Trophoblast cell (in vitro differentiated cells and primary cell): ENCODE measurements around the gene BORCS8.

Source experiments
- DNase-seq, 2 donors: peaks; one replicate each; pipeline ENCODE4 v3.0.0-alpha.2; 2016
- H2AFZ ChIP-seq: 2 replicates; pipeline ENCODE4 v1.6.1; 2013; ENCODE audit warnings: low read length, moderate library complexity, mild to moderate bottlenecking; ENCODE audit not compliant: insufficient read depth, poor library complexity
- H2AK5ac ChIP-seq: 2 replicates; pipeline ENCODE4 v1.6.1; 2013; ENCODE audit warnings: mild to moderate bottlenecking, low read length
- H2BK120ac ChIP-seq: 2 replicates; pipeline ENCODE4 v1.6.1; 2013; ENCODE audit warnings: low read length, mild to moderate bottlenecking, moderate library complexity; ENCODE audit not compliant: insufficient read depth, poor library complexity
- H2BK12ac ChIP-seq: 2 replicates; pipeline ENCODE4 v1.6.1; 2013; ENCODE audit warnings: mild to moderate bottlenecking, low read length, moderate library complexity
- H2BK5ac ChIP-seq: 2 replicates; pipeline ENCODE4 v1.6.1; 2013; ENCODE audit warnings: low read length, low read depth, moderate library complexity, mild to moderate bottlenecking; ENCODE audit not compliant: poor library complexity
- H3K14ac ChIP-seq: 2 replicates; pipeline ENCODE4 v1.6.1; 2013; ENCODE audit warnings: mild to moderate bottlenecking, low read length
- H3K18ac ChIP-seq: 2 replicates; pipeline ENCODE4 v1.6.1; 2013; ENCODE audit warnings: mild to moderate bottlenecking, low read length
- H3K23ac ChIP-seq: 2 replicates; pipeline ENCODE4 v1.6.1; 2013; ENCODE audit warnings: low read length
- H3K27ac ChIP-seq: 2 replicates; pipeline ENCODE4 v1.5.1; 2013; ENCODE audit warnings: low read depth, mild to moderate bottlenecking, inconsistent platforms, low read length, moderate library complexity
- H3K27me3 ChIP-seq: 2 replicates; pipeline ENCODE4 v1.6.1; 2013; ENCODE audit warnings: inconsistent platforms, mild to moderate bottlenecking, low read length, moderate library complexity; ENCODE audit not compliant: insufficient read depth
- H3K36me3 ChIP-seq, 2 experiments: 1 replicate in 1 of 2; 2 replicates in 1 of 2; pipeline ENCODE4 v1.6.1; 2013; ENCODE audit warnings: low read length in 2 of 2, mild to moderate bottlenecking in 2 of 2, moderate library complexity in 1 of 2; ENCODE audit not compliant: insufficient read depth in 2 of 2, control insufficient read depth in 1 of 2
- H3K4ac ChIP-seq: 2 replicates; pipeline ENCODE4 v1.6.1; 2013; ENCODE audit warnings: low read depth, mild to moderate bottlenecking, low read length, moderate library complexity
- H3K4me1 ChIP-seq, 2 experiments: 1 replicate in 1 of 2; 2 replicates in 1 of 2; pipeline ENCODE4 v1.6.1; 2013; ENCODE audit warnings: low read length in 2 of 2, mild to moderate bottlenecking in 2 of 2, moderate library complexity in 1 of 2; ENCODE audit not compliant: insufficient read depth in 2 of 2, control insufficient read depth in 1 of 2
- H3K4me2 ChIP-seq: 2 replicates; pipeline ENCODE4 v1.6.1; 2013; ENCODE audit warnings: inconsistent platforms, mild to moderate bottlenecking, low read length, moderate library complexity
- H3K4me3 ChIP-seq: 2 replicates; pipeline ENCODE4 v1.5.1; 2013; ENCODE audit warnings: mild to moderate bottlenecking, low read depth, low read length, inconsistent platforms
- H3K79me1 ChIP-seq: one replicate; pipeline ENCODE4 v1.6.1; 2013; ENCODE audit warnings: low read length
- H3K79me2 ChIP-seq: 2 replicates; pipeline ENCODE4 v1.6.1; 2013; ENCODE audit warnings: low read length, mild to moderate bottlenecking; ENCODE audit not compliant: control insufficient read depth, insufficient read depth, poor library complexity
- H3K9ac ChIP-seq: 2 replicates; pipeline ENCODE4 v1.6.1; 2013; ENCODE audit warnings: mild to moderate bottlenecking, low read length
- H3K9me3 ChIP-seq: 2 replicates; pipeline ENCODE4 v1.6.1; 2013; ENCODE audit warnings: low read depth, mild to moderate bottlenecking, control low read depth, inconsistent platforms, low read length; ENCODE audit not compliant: insufficient read depth
- H4K12ac ChIP-seq: 2 replicates; pipeline ENCODE4 v1.6.1; 2013; ENCODE audit warnings: low read depth, mild to moderate bottlenecking, low read length, moderate library complexity
- H4K8ac ChIP-seq: 2 replicates; pipeline ENCODE4 v1.6.1; 2013; ENCODE audit warnings: low read depth, mild to moderate bottlenecking, low read length, moderate library complexity
- H4K91ac ChIP-seq: one replicate; pipeline ENCODE4 v1.6.1; 2013; ENCODE audit warnings: low read depth, mild to moderate bottlenecking, low read length, moderate library complexity
- WGBS: extraction: QIAGEN DNeasy Blood & Tissue Kit; methylation state at CpG from one replicate; pipeline ENCODE4 v1.1.7; 2013; ENCODE audit warnings: missing lambda C conversion rate; ENCODE audit not compliant: insufficient read length, insufficient coverage; ENCODE audit errors: extremely low coverage; 5-methylcytosine and 5-hydroxymethylcytosine counted together

The BORCS8 gene

DNA sequence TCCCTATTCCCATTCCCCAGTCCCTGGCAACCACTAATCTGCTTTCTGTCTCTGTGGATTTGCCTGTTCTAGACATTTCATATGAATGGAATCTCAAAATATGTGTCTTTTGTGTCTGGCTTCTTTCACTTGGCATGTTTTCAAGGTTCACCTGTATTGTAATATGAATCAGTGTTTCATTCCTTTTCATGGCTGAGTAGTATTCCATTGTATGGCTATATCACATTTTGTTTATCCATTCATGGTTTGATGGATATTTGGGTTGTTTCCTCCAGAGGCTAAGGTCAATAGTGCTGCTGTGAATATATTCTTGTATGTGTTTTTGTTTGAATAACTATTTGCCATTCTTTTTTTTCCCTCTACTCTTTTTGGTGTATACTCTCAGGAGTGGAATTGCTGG, 44.2 kb upstream of the BORCS8 start:
- Histone ChIP-seq H2BK12ac (no peak overlapping the region), H3K14ac (no peak overlapping the region), H4K8ac (no peak overlapping the region), H3K27me3 (no peaks in the 10 kb centered on the region), H3K27ac (no peak overlapping the region), H4K12ac (no peak overlapping the region), H3K79me1 (no peaks in the 10 kb centered on the region), H3K36me3 (no peaks in the 10 kb centered on the region), H2BK5ac (no peak overlapping the region), H3K4me2 (no peak overlapping the region), H2AK5ac (no peak overlapping the region), H3K4ac (no peak overlapping the region), H3K4me3 (no peak overlapping the region), H2BK120ac (no peak overlapping the region), H2AFZ (no peak overlapping the region), H3K23ac (no peak overlapping the region), H3K4me1 (no peaks in the 10 kb centered on the region), H4K91ac (no peak overlapping the region), H3K79me2 (no peaks in the 10 kb centered on the region), H3K9me3 (peaks cover 15% of the 10 kb centered on the region), H3K9ac (no peak overlapping the region), H3K18ac (no peak overlapping the region)
- DNase-seq: no peak

GRCh38 chr19:19234220-19234816, 42.4 kb upstream of the BORCS8 start:
- Histone ChIP-seq H4K91ac (no peak overlapping the region), H3K27ac (no peak overlapping the region), H2AK5ac (no peak overlapping the region), H4K12ac (no peak overlapping the region), H3K23ac (no peak overlapping the region), H3K14ac (no peak overlapping the region), H3K4me3 (no peak overlapping the region), H3K27me3 (no peaks in the 10 kb centered on the region), H3K79me2 (no peaks in the 10 kb centered on the region), H3K9me3 (peaks cover 15% of the 10 kb centered on the region), H3K4me1 (no peaks in the 10 kb centered on the region), H3K9ac (no peak overlapping the region), H2BK120ac (no peak overlapping the region), H2BK12ac (no peak overlapping the region), H2AFZ (no peak overlapping the region), H2BK5ac (no peak overlapping the region), H3K36me3 (no peaks in the 10 kb centered on the region), H3K79me1 (no peaks in the 10 kb centered on the region), H3K4me2 (no peak overlapping the region), H3K18ac (no peak overlapping the region), H4K8ac (no peak overlapping the region), H3K4ac (no peak overlapping the region)
- WGBS: no CpG with 5 or more reads among the region's 2 CpGs
- no peak for DNase-seq

DNA sequence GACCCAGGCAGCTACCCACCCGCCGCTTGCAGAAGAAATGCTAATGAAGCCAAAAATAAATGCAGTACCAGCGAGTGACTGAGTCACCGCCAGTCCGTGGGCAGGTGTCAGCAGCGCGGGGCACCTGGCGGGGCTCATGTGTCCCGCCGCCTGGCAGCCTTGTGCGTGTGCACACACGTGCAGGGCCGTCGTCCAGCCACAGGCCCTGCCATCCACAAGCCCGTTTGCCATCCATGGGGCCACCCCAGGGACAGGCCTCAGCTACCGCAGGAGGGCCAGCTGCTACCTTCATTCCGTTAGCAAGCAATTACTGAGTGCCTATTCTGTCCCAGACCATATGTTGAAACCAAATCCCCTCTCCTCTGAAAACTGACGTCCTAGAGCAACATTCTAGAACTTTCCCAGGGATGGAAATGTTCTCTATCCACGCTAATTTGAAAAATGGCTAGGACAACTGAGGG, 40.3 kb upstream of the BORCS8 start:
- Histone ChIP-seq H3K14ac (no peak overlapping the region), H3K4me1 (no peaks in the 10 kb centered on the region), H2BK120ac (no peak overlapping the region), H3K79me2 (no peaks in the 10 kb centered on the region), H3K4me3 (no peak overlapping the region), H4K8ac (no peak overlapping the region), H4K12ac (no peak overlapping the region), H3K23ac (no peak overlapping the region), H3K9ac (no peak overlapping the region), H3K18ac (no peak overlapping the region), H4K91ac (no peak overlapping the region), H2AK5ac (no peak overlapping the region), H2BK12ac (no peak overlapping the region), H3K79me1 (no peaks in the 10 kb centered on the region), H3K36me3 (no peaks in the 10 kb centered on the region), H3K27ac (no peak overlapping the region), H3K4ac (no peak overlapping the region), H3K4me2 (no peak overlapping the region), H3K27me3 (no peaks in the 10 kb centered on the region), H2BK5ac (no peak overlapping the region), H3K9me3 (peaks cover 15% of the 10 kb centered on the region), H2AFZ (no peak overlapping the region)
- no peak for DNase-seq
- WGBS: no CpG with 5 or more reads among the region's 19 CpGs

- H3K4ac ChIP-seq: no peak overlapping the region
- WGBS: no CpG with 5 or more reads among the region's 9 CpGs
- no peak overlapping the region for H3K27ac ChIP-seq
- H2BK5ac ChIP-seq: no peak overlapping the region
- H3K36me3 ChIP-seq: no peaks in the 10 kb centered on the region
- no peak overlapping the region for H2BK12ac ChIP-seq
- no peak overlapping the region for H3K9ac ChIP-seq
- no peak overlapping the region for H2AK5ac ChIP-seq
- no peak overlapping the region for H4K8ac ChIP-seq
- H2BK120ac ChIP-seq: no peak overlapping the region
- no peak overlapping the region for H2AFZ ChIP-seq
- H3K18ac ChIP-seq: no peak overlapping the region
- no peaks in the 10 kb centered on the region for H3K4me1 ChIP-seq
- no peak overlapping the region for H3K14ac ChIP-seq
- peaks cover 18% of the 10 kb centered on the region for H3K9me3 ChIP-seq
- H4K12ac ChIP-seq: no peak overlapping the region
- no peak overlapping the region for H3K23ac ChIP-seq
- H4K91ac ChIP-seq: no peak overlapping the region
- no peaks in the 10 kb centered on the region for H3K27me3 ChIP-seq
- no peaks in the 10 kb centered on the region for H3K79me2 ChIP-seq
- DNase-seq: no peak
- no peak overlapping the region for H3K4me2 ChIP-seq
- no peaks in the 10 kb centered on the region for H3K79me1 ChIP-seq
- no peak overlapping the region for H3K4me3 ChIP-seq
Measured at GRCh38 chr19:19230999-19231398, 39.0 kb upstream of the BORCS8 start.
